HepG2 (cell line): ENCODE measurements around the gene NSUN6. TPM values are rescaled to one million over a fixed set of nuclear protein-coding genes. Genes with fewer than 3 reads are reported as not detected.
A peak's percentile ranks its signal among the peaks of the same experiment; 100 is the strongest.

Experiments
- ETV5 ChIP-seq: IDR thresholded peaks from 2 replicates; pipeline ENCODE4 v1.6.1; 2018; ENCODE audit warnings: missing biosample characterization, missing genetic modification reagents, inconsistent platforms, borderline replicate concordance
- KAT2B ChIP-seq: fragments of 150-350 bp; IDR thresholded peaks from 2 replicates; pipeline ENCODE4 v1.6.1; 2014; ENCODE audit warnings: low read depth, low read length, borderline replicate concordance
- MZF1 ChIP-seq: sonication (generic); formaldehyde crosslinking; IDR thresholded peaks from 2 replicates; pipeline ENCODE4 v1.8.1; 2023; ENCODE audit warnings: mild to moderate bottlenecking, missing genetic modification reagents, borderline replicate concordance
- REXO4 ChIP-seq: sonication (generic); formaldehyde crosslinking; IDR thresholded peaks from 2 replicates; pipeline ENCODE4 v1.8.0; 2022; ENCODE audit warnings: missing genetic modification reagents, mild to moderate bottlenecking, borderline replicate concordance
- SAFB2 ChIP-seq: sonication (generic); formaldehyde crosslinking; IDR thresholded peaks from 2 replicates; pipeline ENCODE4 v1.5.1; 2020; ENCODE audit warnings: missing genetic modification reagents, low read depth, mild to moderate bottlenecking, borderline replicate concordance
- SRF ChIP-seq: IDR thresholded peaks from 2 replicates; pipeline ENCODE4 v1.6.1; 2011; ENCODE audit warnings: mild to moderate bottlenecking, low read depth, low read length, moderate library complexity
- ZNF652 ChIP-seq: IDR thresholded peaks from 2 replicates; pipeline ENCODE4 v1.6.1; 2016; ENCODE audit warnings: low read depth, borderline replicate concordance
- ZNF674 ChIP-seq: sonication (generic); formaldehyde crosslinking; IDR thresholded peaks from 2 replicates; pipeline ENCODE4 v1.5.0; 2020; ENCODE audit warnings: low read depth, mild to moderate bottlenecking, missing genetic modification reagents
- polyA plus RNA-seq, 8 experiments: library from polyadenylated mRNA; depleted of rRNA in 3 of 8; stranded (reverse) in 7 of 8; unstranded in 1 of 8; fragments of >200 nt; fragmentation: Illumina TruSeq in 4 of 8; extraction: Trizol in 4 of 8; gene quantifications; 2 replicates each; pipeline versions ENCODE4 v1.2.1 to v1.2.3, GENCODE V29; 2011 to 2016; ENCODE audit warnings: low read depth in 4 of 8, missing spikeins in 1 of 8, mixed read lengths in 1 of 8; ENCODE audit not compliant: insufficient read depth in 1 of 8
- total RNA-seq, 5 experiments: library from RNA; depleted of rRNA; stranded (reverse); fragments of >200 nt; fragmentation: Illumina TruSeq; extraction: Trizol; gene quantifications; 2 replicates each; pipeline ENCODE4 v1.2.3, GENCODE V29; 2016; ENCODE audit warnings: low read depth in 1 of 5
- TF ChIP-seq, protein P1 (sequence below): sonication (generic); formaldehyde crosslinking; IDR thresholded peaks from 2 replicates; pipeline ENCODE4 v1.5.1; 2020; ENCODE audit warnings: mild to moderate bottlenecking, missing genetic modification reagents
- TF ChIP-seq, protein P2 (sequence below): sonication (generic); formaldehyde crosslinking; conservative IDR thresholded peaks from 2 replicates; pipeline ENCODE4 v1.4.0; 2020; ENCODE audit warnings: mild to moderate bottlenecking, missing genetic modification reagents, moderate library complexity
- TF ChIP-seq, protein P3 (sequence below): sonication (generic); formaldehyde crosslinking; IDR thresholded peaks from 2 replicates; pipeline ENCODE4 v1.4.0; 2020; ENCODE audit warnings: low read depth, mild to moderate bottlenecking, missing genetic modification reagents
- TF ChIP-seq, protein P4 (sequence below): sonication (generic); formaldehyde crosslinking; IDR thresholded peaks from 2 replicates; pipeline ENCODE4 v1.4.0; 2020; ENCODE audit warnings: missing genetic modification reagents
- TF ChIP-seq, protein P5 (sequence below): sonication (generic); formaldehyde crosslinking; IDR thresholded peaks from 2 replicates; pipeline ENCODE4 v1.4.0; 2020; ENCODE audit warnings: missing genetic modification reagents

NSUN6 gene
- total and polyA plus RNA-seq, 2 of the 13 experiments (the other 11 are each of a cell fraction or from before 2014, with no cell fraction given): 17.2 to 19.3 TPM

DNA sequence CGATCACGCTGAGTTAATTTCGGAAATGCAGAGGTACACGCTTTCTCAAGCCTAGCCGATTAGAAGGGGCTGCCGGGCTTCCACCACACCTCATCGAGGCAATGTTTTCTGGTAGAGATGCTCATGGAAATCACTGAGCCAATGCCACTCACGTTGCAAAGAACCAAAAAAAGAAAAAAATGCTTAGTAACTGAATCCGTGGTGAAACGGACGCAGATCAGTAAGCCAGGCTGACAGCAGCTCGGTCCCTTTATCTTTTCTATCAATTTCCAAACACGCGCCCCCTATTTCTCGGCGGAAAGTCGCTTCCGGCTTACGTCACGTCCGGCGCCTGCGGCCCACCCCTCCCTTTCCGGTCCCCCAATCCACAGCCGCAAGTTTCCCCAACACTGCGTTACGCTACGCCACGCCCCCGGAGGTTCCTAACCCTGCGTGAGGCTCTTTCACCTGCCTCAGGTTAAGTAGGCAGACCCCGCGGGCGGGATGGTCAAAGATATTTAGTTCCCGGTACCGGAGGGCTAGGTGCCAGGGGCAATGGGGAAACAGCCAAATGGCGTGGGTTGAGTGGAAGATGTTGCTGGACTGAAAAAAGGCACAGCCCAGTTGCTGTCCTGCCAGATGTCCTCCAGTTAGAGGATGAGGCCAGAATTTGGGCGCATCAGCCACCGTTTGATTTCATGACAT is at the start of gene NSUN6 (continued):
- TF ChIP-seq, protein P1, sequence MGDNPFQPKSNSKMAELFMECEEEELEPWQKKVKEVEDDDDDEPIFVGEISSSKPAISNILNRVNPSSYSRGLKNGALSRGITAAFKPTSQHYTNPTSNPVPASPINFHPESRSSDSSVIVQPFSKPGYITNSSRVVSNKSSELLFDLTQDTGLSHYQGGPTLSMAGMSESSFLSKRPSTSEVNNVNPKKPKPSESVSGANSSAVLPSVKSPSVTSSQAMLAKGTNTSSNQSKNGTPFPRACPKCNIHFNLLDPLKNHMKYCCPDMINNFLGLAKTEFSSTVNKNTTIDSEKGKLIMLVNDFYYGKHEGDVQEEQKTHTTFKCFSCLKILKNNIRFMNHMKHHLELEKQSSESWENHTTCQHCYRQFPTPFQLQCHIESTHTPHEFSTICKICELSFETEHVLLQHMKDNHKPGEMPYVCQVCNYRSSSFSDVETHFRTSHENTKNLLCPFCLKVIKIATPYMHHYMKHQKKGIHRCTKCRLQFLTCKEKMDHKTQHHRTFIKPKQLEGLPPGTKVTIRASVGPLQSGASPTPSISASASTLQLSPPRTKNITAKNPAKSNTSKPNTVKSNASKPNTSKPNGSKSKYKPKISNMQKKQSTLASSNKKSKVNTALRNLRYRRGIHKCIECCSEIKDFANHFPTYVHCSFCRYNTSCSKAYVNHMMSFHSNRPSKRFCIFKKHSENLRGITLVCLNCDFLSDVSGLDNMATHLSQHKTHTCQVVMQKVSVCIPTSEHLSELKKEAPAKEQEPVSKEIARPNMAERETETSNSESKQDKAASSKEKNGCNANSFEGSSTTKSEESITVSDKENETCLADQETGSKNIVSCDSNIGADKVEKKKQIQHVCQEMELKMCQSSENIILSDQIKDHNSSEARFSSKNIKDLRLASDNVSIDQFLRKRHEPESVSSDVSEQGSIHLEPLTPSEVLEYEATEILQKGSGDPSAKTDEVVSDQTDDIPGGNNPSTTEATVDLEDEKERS (CRISPR knock-in tag): no peak
- TF ChIP-seq MZF1 (CRISPR knock-in tag) (no peak), ETV5 (peak; percentile 86), ZNF674 (CRISPR knock-in tag) (no peak), REXO4 (CRISPR knock-in tag) (no peak; the same call in 1 of the 2 replicates), KAT2B (no peak), ZNF652 (no peak), SRF (0 out of 2 replicates have a peak, but pooled peaks have one; percentile 1), SAFB2 (CRISPR knock-in tag) (no peak)
- TF ChIP-seq, protein P2, sequence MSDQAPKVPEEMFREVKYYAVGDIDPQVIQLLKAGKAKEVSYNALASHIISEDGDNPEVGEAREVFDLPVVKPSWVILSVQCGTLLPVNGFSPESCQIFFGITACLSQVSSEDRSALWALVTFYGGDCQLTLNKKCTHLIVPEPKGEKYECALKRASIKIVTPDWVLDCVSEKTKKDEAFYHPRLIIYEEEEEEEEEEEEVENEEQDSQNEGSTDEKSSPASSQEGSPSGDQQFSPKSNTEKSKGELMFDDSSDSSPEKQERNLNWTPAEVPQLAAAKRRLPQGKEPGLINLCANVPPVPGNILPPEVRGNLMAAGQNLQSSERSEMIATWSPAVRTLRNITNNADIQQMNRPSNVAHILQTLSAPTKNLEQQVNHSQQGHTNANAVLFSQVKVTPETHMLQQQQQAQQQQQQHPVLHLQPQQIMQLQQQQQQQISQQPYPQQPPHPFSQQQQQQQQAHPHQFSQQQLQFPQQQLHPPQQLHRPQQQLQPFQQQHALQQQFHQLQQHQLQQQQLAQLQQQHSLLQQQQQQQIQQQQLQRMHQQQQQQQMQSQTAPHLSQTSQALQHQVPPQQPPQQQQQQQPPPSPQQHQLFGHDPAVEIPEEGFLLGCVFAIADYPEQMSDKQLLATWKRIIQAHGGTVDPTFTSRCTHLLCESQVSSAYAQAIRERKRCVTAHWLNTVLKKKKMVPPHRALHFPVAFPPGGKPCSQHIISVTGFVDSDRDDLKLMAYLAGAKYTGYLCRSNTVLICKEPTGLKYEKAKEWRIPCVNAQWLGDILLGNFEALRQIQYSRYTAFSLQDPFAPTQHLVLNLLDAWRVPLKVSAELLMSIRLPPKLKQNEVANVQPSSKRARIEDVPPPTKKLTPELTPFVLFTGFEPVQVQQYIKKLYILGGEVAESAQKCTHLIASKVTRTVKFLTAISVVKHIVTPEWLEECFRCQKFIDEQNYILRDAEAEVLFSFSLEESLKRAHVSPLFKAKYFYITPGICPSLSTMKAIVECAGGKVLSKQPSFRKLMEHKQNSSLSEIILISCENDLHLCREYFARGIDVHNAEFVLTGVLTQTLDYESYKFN (CRISPR knock-in tag): peak; percentile 38; the same call in 1 of the 2 replicates
- TF ChIP-seq, protein P3, sequence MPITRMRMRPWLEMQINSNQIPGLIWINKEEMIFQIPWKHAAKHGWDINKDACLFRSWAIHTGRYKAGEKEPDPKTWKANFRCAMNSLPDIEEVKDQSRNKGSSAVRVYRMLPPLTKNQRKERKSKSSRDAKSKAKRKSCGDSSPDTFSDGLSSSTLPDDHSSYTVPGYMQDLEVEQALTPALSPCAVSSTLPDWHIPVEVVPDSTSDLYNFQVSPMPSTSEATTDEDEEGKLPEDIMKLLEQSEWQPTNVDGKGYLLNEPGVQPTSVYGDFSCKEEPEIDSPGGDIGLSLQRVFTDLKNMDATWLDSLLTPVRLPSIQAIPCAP (CRISPR knock-in tag): no peak
- TF ChIP-seq, protein P4, sequence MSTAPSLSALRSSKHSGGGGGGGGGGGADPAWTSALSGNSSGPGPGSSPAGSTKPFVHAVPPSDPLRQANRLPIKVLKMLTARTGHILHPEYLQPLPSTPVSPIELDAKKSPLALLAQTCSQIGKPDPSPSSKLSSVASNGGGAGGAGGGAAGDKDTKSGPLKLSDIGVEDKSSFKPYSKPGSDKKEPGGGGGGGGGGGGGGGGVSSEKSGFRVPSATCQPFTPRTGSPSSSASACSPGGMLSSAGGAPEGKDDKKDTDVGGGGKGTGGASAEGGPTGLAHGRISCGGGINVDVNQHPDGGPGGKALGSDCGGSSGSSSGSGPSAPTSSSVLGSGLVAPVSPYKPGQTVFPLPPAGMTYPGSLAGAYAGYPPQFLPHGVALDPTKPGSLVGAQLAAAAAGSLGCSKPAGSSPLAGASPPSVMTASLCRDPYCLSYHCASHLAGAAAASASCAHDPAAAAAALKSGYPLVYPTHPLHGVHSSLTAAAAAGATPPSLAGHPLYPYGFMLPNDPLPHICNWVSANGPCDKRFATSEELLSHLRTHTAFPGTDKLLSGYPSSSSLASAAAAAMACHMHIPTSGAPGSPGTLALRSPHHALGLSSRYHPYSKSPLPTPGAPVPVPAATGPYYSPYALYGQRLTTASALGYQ (CRISPR knock-in tag): no peak
- TF ChIP-seq, protein P5, sequence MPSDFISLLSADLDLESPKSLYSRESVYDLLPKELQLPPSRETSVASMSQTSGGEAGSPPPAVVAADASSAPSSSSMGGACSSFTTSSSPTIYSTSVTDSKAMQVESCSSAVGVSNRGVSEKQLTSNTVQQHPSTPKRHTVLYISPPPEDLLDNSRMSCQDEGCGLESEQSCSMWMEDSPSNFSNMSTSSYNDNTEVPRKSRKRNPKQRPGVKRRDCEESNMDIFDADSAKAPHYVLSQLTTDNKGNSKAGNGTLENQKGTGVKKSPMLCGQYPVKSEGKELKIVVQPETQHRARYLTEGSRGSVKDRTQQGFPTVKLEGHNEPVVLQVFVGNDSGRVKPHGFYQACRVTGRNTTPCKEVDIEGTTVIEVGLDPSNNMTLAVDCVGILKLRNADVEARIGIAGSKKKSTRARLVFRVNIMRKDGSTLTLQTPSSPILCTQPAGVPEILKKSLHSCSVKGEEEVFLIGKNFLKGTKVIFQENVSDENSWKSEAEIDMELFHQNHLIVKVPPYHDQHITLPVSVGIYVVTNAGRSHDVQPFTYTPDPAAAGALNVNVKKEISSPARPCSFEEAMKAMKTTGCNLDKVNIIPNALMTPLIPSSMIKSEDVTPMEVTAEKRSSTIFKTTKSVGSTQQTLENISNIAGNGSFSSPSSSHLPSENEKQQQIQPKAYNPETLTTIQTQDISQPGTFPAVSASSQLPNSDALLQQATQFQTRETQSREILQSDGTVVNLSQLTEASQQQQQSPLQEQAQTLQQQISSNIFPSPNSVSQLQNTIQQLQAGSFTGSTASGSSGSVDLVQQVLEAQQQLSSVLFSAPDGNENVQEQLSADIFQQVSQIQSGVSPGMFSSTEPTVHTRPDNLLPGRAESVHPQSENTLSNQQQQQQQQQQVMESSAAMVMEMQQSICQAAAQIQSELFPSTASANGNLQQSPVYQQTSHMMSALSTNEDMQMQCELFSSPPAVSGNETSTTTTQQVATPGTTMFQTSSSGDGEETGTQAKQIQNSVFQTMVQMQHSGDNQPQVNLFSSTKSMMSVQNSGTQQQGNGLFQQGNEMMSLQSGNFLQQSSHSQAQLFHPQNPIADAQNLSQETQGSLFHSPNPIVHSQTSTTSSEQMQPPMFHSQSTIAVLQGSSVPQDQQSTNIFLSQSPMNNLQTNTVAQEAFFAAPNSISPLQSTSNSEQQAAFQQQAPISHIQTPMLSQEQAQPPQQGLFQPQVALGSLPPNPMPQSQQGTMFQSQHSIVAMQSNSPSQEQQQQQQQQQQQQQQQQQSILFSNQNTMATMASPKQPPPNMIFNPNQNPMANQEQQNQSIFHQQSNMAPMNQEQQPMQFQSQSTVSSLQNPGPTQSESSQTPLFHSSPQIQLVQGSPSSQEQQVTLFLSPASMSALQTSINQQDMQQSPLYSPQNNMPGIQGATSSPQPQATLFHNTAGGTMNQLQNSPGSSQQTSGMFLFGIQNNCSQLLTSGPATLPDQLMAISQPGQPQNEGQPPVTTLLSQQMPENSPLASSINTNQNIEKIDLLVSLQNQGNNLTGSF: no peak
